AG04449 (cell line): ENCODE results near the gene ABI3BP.

Source experiments
- CTCF ChIA-PET: fragments of 350-600 bp; formaldehyde crosslinking; extraction: SDS; loops from one replicate; lab custom pipeline; 2021; ENCODE audit warnings: antibody characterized with exemption; lab: Yijun Ruan, JAX
- POLR2A ChIA-PET: fragments of 400-600, 350-600 bp; formaldehyde crosslinking; extraction: SDS; loops from one replicate; lab custom pipeline; 2020; ENCODE audit warnings: antibody characterized with exemption, inconsistent platforms; lab: Yijun Ruan, JAX
- DNase-seq: peaks from one replicate; pipeline ENCODE4 v3.0.0-alpha.2; 2010; ENCODE audit warnings: low read depth, low spot score
- H3K4me3 ChIP-seq: 2 replicates; pipeline ENCODE4 v1.5.1; 2011; ENCODE audit warnings: low read depth, mild to moderate bottlenecking, control low read depth, low read length
- CTCF ChIP-seq: IDR thresholded peaks from one replicate; pipeline ENCODE4 v1.5.1; 2011; ENCODE audit warnings: mild to moderate bottlenecking, moderate library complexity, low read length, control low read depth, inconsistent platforms; ENCODE audit not compliant: insufficient read depth; ENCODE audit errors: missing control alignments

ABI3BP gene

GRCh38 chr3:100748220-100748619, 245.0 kb downstream of the ABI3BP start:
- CTCF ChIA-PET = interaction anchor here (0.5 to 1.3 kb wide), 3 partner anchors 145 to 668 kb away, joined by 3 read pairs; no protein-coding TSS in a partner anchor
- H3K4me3 ChIP-seq = no peak overlapping the region
- no peak for DNase-seq
- TF ChIP-seq CTCF = no peak
- POLR2A ChIA-PET = interaction anchor here (0.7 kb wide), 1 partner anchor 127 kb away, joined by 3 read pairs; no protein-coding TSS in a partner anchor

- POLR2A ChIA-PET = no interaction called here
- no peak for DNase-seq
- TF ChIP-seq CTCF = no peak
- H3K4me3 ChIP-seq = no peak overlapping the region
- CTCF ChIA-PET = interaction anchor here (0.9 to 2.0 kb wide), 3 partner anchors 10 to 146 kb away, joined by 3 to 13 read pairs (median 5); no protein-coding TSS in a partner anchor
Measured at GRCh38 chr3:100746092-100746491, 247.1 kb downstream of the ABI3BP start.

- CTCF ChIA-PET = interaction anchor here (0.9 to 2.0 kb wide), 3 partner anchors 10 to 146 kb away, joined by 3 to 13 read pairs (median 5); no protein-coding TSS in a partner anchor
- no peak overlapping the region for H3K4me3 ChIP-seq
- POLR2A ChIA-PET = no interaction called here
- DNase-seq = no peak
- no peak for TF ChIP-seq CTCF
Measured at GRCh38 chr3:100745617-100746016, 247.6 kb downstream of the ABI3BP start.

GRCh38 chr3:100744671-100745070, 248.6 kb downstream of the ABI3BP start:
- ChIA-PET POLR2A (no interaction called here), CTCF (no interaction called here)
- no peak for TF ChIP-seq CTCF
- H3K4me3 ChIP-seq = no peak overlapping the region
- DNase-seq = no peak

- CTCF ChIA-PET = interaction anchor here (0.9 to 1.5 kb wide), 5 partner anchors 12 to 453 kb away, joined by 3 to 5 read pairs (median 3); no protein-coding TSS in a partner anchor
- POLR2A ChIA-PET = interaction anchor here (0.7 kb wide), 1 partner anchor 535 kb away, joined by 3 read pairs; no protein-coding TSS in a partner anchor
Measured at GRCh38 chr3:100743535-100743934, 249.7 kb downstream of the ABI3BP start.

More at GRCh38 chr3:100743535-100743934, 249.7 kb downstream of the ABI3BP start:
- TF ChIP-seq CTCF = no peak
- no peak for DNase-seq
- no peak overlapping the region for H3K4me3 ChIP-seq
